ENCODE results near the gene CYP4F22.
"Not testable (repeated sequence)": the region's sequence is repeated elsewhere in the genome, so short reads cannot be mapped to it uniquely, and the experiment has no call there.

The CYP4F22 gene

DNA sequence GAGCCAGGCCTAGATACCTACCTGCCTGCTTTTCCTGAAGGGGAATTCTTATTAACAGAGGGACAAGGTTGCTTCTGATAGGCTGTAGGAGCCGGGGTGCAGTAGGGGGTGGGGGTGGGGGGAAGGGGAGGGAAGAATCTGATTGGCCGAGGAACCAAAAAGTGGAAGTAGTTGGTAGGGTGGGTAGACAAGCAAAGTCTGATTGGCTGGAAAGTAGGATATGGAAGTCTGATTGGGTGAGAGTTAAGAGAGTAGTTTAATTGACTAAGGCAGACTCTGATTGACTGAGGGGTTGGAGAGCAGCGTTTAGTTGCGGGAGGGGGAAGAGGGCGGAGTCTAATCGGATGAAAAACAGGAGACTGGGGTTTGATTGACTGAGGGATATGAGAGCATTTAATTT, 9.4 kb upstream of the CYP4F22 start:
- H3K4me3 ChIP-seq (ENCODE audit: low read depth, low read length): no peak overlapping the region
- TF ChIP-seq, protein P1, sequence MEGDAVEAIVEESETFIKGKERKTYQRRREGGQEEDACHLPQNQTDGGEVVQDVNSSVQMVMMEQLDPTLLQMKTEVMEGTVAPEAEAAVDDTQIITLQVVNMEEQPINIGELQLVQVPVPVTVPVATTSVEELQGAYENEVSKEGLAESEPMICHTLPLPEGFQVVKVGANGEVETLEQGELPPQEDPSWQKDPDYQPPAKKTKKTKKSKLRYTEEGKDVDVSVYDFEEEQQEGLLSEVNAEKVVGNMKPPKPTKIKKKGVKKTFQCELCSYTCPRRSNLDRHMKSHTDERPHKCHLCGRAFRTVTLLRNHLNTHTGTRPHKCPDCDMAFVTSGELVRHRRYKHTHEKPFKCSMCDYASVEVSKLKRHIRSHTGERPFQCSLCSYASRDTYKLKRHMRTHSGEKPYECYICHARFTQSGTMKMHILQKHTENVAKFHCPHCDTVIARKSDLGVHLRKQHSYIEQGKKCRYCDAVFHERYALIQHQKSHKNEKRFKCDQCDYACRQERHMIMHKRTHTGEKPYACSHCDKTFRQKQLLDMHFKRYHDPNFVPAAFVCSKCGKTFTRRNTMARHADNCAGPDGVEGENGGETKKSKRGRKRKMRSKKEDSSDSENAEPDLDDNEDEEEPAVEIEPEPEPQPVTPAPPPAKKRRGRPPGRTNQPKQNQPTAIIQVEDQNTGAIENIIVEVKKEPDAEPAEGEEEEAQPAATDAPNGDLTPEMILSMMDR (IDR thresholded peaks at IDR 0.05; ENCODE audit: low read depth, low read length): no peak

DNA sequence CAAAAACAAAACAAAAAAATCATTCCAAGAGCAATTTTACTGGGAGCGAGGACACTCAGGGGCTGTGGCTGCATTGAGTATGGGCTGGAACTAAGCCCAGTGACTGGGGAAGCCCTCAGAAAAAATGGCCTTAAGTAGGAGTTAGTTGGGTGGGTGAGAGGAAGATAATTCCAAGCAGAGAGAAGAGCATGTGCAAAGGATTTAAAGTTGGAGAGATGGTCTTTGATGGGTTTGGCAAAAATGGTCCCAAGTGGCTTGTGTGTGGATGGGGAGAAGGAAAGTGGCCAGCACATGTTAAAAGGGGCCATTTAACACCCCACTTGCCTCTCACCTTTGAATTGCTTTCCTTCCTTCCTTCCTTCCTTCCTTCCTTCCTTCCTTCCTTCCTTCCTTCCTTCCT, 6.7 kb upstream of the CYP4F22 start:
- TF ChIP-seq, protein P1 (IDR thresholded peaks at IDR 0.05; ENCODE audit: low read depth, low read length): no peak
- H3K4me3 ChIP-seq (ENCODE audit: low read depth, low read length): no peak overlapping the region

DNA sequence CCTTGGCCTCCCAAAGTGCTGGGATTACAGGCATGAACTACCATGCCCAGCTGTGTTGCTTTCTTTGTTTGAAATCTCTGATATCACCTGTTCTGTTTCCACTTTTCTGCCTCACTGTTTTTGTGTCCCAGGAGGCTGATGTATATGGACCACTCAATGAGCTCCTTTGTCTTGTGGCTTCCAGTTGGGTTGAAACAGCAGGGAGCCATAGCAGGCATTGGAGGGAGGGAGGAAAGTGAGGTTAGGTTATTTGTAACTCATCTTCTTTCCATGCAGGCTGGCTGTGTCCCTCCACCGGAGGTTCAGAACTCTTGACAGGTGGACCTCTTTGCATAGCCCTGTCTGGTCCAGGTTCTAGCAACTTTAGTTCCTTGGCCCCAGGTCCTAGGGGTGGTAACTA, 6.1 kb upstream of the CYP4F22 start:
- no peak overlapping the region for H3K4me3 ChIP-seq (ENCODE audit: low read depth, low read length)
- TF ChIP-seq, protein P1 (IDR thresholded peaks at IDR 0.05; ENCODE audit: low read depth, low read length): no peak

DNA sequence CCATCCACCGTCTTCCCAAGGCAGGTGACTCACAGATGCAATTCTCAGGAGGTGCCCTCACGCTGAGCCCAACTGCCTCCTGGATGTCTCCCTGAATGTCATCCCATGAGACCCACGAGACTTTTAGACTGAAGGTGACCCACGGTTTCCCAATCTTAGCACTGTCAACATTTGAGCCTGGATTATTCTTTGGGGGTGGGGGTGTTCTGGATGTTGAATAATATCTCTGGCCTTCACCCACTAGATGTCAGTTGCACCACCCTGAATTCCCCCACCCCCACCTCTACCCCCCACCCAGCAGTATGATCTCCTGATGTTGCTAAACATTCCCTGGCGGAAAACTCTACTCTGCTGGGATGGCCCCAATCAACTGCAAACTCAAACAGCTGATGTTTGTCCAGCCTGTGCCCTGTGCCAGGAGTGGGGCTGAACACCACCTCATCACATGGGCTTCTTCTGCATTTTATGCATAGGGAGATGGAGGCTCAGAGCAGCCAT, 2.2 kb upstream of the CYP4F22 start:
- no peak overlapping the region for H3K4me3 ChIP-seq (ENCODE audit: low read depth, low read length)
- TF ChIP-seq, protein P1 (IDR thresholded peaks at IDR 0.05; ENCODE audit: low read depth, low read length): no peak

DNA sequence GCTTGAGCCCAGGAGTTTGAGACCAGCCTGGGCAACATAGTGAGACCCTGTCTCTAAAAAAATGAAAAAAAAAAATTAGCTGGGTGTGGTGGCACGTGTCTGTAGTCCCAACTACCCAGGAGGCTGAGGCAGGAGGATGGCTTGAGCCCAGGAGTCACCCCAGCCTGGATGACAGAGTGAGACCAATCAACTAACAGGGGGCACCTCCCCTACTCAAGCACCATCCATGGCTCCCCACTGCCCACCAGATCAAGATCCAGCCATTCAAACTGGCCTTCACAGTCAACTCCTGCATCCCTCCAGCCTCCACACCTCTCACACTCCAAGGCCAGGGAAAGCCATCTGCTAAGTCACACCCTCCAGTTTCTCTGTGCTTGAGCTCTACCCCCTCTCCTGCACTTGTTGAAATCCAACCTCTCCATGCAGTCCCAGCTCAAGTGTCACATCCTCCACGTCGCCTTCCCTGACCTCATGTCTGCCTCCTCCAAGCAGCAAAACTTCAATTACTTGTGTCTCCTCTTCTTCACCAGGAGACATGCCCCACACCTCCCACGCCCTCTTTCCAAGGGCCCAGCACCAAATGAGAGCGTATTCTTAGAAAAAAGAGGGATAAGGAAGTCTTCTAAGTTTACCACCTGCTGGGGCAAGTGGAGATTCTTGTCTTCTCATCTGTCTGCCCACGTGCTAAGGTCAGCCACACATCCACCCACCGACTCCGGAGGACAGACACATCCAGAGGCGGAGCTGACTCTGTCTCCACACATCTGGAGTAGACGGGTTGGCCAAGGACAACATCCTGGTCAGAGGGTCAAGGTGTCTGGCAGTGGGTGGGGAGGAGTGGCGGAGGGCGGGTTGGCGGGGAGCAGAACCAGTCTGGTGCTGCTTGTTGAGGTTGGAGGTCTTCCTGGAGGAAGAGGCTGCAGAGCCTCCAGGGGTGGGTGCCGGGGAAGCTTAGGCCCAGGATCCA, 974 bp upstream of the CYP4F22 start:
- no peak overlapping the region for H3K4me3 ChIP-seq (ENCODE audit: low read depth, low read length)
- TF ChIP-seq, protein P1 (IDR thresholded peaks at IDR 0.05; ENCODE audit: low read depth, low read length): no peak

DNA sequence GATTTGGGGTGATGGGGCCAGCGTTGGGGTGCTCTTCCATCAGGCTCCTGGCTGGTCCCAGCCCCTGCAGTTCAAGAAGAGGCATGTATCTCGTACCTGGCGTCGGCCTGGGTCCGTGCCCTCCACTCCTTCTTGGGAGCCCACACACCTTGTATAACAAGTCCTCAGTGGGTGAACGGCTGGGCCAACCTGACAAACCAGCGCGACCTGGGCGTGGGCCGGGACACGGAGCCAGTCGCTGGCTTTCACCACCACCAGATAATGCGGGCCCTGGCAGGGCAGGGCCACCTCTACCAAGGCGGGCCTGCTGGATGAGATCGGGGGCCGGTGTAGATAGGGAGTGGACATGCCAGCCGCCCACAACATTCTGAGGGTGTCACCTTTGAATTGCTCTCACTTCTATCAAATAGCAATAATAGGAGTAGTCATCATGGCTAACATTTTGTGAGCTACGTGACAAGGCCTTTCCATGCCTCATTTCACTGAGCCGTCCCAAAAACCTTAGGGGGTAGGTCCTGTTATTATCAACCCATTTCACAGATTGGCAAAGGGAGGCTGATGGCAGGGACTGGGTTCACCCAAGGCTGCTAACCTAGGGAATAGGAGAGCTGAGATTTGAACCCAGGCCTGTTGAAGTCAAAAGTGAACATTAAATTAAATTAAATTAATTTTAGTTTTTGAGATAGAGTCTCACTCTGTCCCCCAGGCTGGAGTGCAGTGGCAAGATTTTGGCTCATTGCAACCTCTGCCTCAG, 3.5 kb downstream of the CYP4F22 start:
- TF ChIP-seq, protein P1 (IDR thresholded peaks at IDR 0.05; ENCODE audit: low read depth, low read length): no peak
- no peak overlapping the region for H3K4me3 ChIP-seq (ENCODE audit: low read depth, low read length)

DNA sequence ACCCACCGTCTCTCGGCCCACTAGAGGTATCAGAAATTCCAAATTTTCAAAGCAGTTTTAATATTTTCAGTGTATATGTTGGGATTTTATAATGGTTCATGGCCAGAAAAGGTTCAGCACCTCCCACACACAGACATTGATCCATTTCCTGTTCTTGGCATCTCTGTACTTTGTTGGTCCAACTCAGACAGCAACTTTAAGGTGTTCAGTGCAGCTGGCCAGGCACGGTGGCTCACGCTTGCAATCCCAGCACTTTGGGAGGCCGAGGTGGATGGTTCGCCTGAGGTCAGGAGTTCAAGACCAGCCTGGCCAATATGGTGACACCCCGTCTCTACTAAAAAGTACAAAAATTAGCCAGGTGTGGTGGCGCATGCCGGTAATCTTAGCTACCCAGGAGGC, 6.9 kb downstream of the CYP4F22 start:
- H3K4me3 ChIP-seq (ENCODE audit: low read depth, low read length): not testable (repeated sequence)

Measured in WI38 (cell line).